ENCODE data around the gene GNB1. TPM values are rescaled to one million over a fixed set of nuclear protein-coding genes. Genes with fewer than 3 reads are reported as not detected.

The GNB1 gene
- polyA plus RNA-seq, 1 of the 3 experiments (the other 2 are of a cell fraction): 355 TPM

DNA sequence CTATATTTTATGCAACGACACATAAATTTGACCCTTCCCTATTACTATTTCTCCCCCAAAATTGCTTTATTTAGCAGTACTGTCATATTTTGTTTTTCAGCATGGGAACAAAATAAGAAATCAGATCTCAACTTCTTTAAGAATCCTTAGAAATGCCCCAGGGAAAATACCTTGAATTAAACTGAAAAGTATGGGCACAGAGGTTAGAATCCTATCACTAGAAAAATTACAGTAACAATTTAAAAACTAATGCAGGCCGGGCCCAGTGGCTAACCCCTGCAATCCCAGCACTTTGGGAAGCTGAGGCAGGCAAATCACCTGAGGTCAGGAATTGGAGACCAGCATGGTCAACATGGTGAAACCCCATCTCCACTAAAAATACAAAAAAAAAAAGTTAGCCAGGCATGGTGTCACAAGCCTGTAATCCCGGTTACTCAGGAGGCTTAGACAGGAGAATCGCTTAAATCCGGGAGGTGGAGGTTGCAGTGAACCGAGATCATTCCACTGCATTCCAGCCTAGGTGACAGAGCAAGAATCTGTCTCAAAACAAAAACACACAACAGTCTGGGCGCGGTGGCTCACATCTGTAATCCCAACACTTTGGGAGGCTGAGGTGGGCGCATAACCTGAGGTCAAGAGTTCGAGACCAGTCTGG lies 51.4 kb downstream of the GNB1 start:
- WGBS (ENCODE audit: low lambda C conversion rate): 91% methylated on average over 10 of the region's 10 CpGs
- no peak overlapping the region for H3K9ac ChIP-seq

DNA sequence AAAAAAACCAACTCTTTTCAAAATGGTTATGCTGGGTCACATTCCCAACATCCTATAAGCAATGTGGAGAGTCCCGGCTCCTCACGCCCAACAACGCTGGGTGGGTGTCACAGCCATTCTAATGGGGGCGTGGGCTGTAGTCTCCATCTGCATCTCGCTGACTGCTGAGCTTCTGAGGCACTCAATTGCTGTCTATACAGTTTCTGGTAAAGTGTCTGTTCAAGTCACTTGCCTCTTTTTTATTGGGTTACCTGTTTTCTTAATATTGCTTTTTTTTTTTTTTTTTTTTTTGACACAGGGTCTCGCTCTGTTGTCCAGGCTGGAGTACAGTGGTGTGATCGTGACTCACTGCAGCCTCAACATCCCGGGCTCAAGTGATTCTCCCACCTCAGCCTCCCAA lies 54.8 kb downstream of the GNB1 start:
- H3K4me3 ChIP-seq (ENCODE audit: low read depth in 2 of 2, low read length in 1 of 2): no peak overlapping the region
- peaks cover 100% of the 10 kb centered on the region for H3K79me2 ChIP-seq (ENCODE audit: insufficient read depth)
- TF ChIP-seq, protein P1, sequence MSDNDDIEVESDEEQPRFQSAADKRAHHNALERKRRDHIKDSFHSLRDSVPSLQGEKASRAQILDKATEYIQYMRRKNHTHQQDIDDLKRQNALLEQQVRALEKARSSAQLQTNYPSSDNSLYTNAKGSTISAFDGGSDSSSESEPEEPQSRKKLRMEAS (IDR thresholded peaks at IDR 0.05; ENCODE audit: low read depth): no peak
- TF ChIP-seq RCOR1 (IDR thresholded peaks at IDR 0.05; ENCODE audit: low read length) (no peak), RFX5 (IDR thresholded peaks at IDR 0.05; ENCODE audit: low read length) (no peak), MXI1 (IDR thresholded peaks at IDR 0.05; ENCODE audit: low read depth, low read length) (no peak), EP300 (IDR thresholded peaks at IDR 0.05; ENCODE audit: borderline replicate concordance in 1 of 2, low read depth in 1 of 2, low read length in 1 of 2) (no peak), EZH2phosphoT487 (IDR thresholded peaks at IDR 0.05; ENCODE audit: borderline replicate concordance, low read depth) (no peak), POLR2AphosphoS5 (IDR thresholded peaks at IDR 0.05; ENCODE audit: low read depth, low read length) (no peak)
- TF ChIP-seq, protein P2, sequence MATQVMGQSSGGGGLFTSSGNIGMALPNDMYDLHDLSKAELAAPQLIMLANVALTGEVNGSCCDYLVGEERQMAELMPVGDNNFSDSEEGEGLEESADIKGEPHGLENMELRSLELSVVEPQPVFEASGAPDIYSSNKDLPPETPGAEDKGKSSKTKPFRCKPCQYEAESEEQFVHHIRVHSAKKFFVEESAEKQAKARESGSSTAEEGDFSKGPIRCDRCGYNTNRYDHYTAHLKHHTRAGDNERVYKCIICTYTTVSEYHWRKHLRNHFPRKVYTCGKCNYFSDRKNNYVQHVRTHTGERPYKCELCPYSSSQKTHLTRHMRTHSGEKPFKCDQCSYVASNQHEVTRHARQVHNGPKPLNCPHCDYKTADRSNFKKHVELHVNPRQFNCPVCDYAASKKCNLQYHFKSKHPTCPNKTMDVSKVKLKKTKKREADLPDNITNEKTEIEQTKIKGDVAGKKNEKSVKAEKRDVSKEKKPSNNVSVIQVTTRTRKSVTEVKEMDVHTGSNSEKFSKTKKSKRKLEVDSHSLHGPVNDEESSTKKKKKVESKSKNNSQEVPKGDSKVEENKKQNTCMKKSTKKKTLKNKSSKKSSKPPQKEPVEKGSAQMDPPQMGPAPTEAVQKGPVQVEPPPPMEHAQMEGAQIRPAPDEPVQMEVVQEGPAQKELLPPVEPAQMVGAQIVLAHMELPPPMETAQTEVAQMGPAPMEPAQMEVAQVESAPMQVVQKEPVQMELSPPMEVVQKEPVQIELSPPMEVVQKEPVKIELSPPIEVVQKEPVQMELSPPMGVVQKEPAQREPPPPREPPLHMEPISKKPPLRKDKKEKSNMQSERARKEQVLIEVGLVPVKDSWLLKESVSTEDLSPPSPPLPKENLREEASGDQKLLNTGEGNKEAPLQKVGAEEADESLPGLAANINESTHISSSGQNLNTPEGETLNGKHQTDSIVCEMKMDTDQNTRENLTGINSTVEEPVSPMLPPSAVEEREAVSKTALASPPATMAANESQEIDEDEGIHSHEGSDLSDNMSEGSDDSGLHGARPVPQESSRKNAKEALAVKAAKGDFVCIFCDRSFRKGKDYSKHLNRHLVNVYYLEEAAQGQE (IDR thresholded peaks at IDR 0.05; ENCODE audit: low read depth, low read length): no peak
- no peak for DNase-seq
- H3K36me3 ChIP-seq (replicated peaks in 1 of 2; ENCODE audit: control insufficient read depth in 1 of 2, insufficient read depth in 2 of 2, low read length in 1 of 2): peaks cover 3 to 48% of the 10 kb centered on the region in 2 experiments
- H3K27ac ChIP-seq (ENCODE audit: low read depth in 2 of 2, low read length in 1 of 2): no peak overlapping the region
- CTCF ChIA-PET: interaction anchor here (1.5 kb wide), 1 partner anchor 15 kb away, joined by 3 read pairs; no protein-coding TSS in a partner anchor
- peaks cover 20% of the 10 kb centered on the region for H3F3A ChIP-seq (replicated peaks; ENCODE audit: insufficient read depth)
- POLR2A ChIA-PET: no interaction called here
- no peaks in the 10 kb centered on the region for H3K9me2 ChIP-seq
- H3K4me2 ChIP-seq: no peak overlapping the region
- H4K20me1 ChIP-seq (ENCODE audit: insufficient read depth): peaks cover 100% of the 10 kb centered on the region
- no peaks in the 10 kb centered on the region for H3K27me3 ChIP-seq (ENCODE audit: insufficient read depth)
- no peak overlapping the region for H2AFZ ChIP-seq (ENCODE audit: low read depth)
- H3K9ac ChIP-seq: no peak overlapping the region
- no peaks in the 10 kb centered on the region for H3K9me3 ChIP-seq
- WGBS (ENCODE audit: low lambda C conversion rate): 97% methylated on average over 8 of the region's 8 CpGs
- peaks cover 0 to 22% of the 10 kb centered on the region in 2 experiments; a peak in 2 of 4 replicates for H3K4me1 ChIP-seq (ENCODE audit: control insufficient read depth in 1 of 2, insufficient read depth in 2 of 2, low read depth in 1 of 2, low read length in 1 of 2)

More for the DNA sequence above, 51.4 kb downstream of the GNB1 start:
- no peak for DNase-seq
- no peak overlapping the region for H3K4me3 ChIP-seq (ENCODE audit: low read depth in 2 of 2, low read length in 1 of 2)
- H3K36me3 ChIP-seq (replicated peaks in 1 of 2; ENCODE audit: control insufficient read depth in 1 of 2, insufficient read depth in 2 of 2, low read length in 1 of 2): peaks cover 0 to 33% of the 10 kb centered on the region in 2 experiments
- ChIA-PET CTCF (interaction anchor here (1.2 kb wide), 1 partner anchor 9 kb away, joined by 3 read pairs; no protein-coding TSS in a partner anchor), POLR2A (no interaction called here)
- H4K20me1 ChIP-seq (ENCODE audit: insufficient read depth): peaks cover 99% of the 10 kb centered on the region
- no peaks in the 10 kb centered on the region for H3K27me3 ChIP-seq (ENCODE audit: insufficient read depth)
- no peak overlapping the region for H3K27ac ChIP-seq (ENCODE audit: low read depth in 2 of 2, low read length in 1 of 2)
- peaks cover 100% of the 10 kb centered on the region for H3K79me2 ChIP-seq (ENCODE audit: insufficient read depth)
- H3K4me1 ChIP-seq (ENCODE audit: control insufficient read depth in 1 of 2, insufficient read depth in 2 of 2, low read depth in 1 of 2, low read length in 1 of 2): peaks cover 0 to 11% of the 10 kb centered on the region in 2 experiments; a peak in 1 of 4 replicates
- no peak overlapping the region for H2AFZ ChIP-seq (ENCODE audit: low read depth)
- H3K4me2 ChIP-seq: no peak overlapping the region
- peaks cover 8% of the 10 kb centered on the region for H3F3A ChIP-seq (replicated peaks; ENCODE audit: insufficient read depth)
- TF ChIP-seq RFX5 (IDR thresholded peaks at IDR 0.05; ENCODE audit: low read length): no peak
- TF ChIP-seq, protein P3, sequence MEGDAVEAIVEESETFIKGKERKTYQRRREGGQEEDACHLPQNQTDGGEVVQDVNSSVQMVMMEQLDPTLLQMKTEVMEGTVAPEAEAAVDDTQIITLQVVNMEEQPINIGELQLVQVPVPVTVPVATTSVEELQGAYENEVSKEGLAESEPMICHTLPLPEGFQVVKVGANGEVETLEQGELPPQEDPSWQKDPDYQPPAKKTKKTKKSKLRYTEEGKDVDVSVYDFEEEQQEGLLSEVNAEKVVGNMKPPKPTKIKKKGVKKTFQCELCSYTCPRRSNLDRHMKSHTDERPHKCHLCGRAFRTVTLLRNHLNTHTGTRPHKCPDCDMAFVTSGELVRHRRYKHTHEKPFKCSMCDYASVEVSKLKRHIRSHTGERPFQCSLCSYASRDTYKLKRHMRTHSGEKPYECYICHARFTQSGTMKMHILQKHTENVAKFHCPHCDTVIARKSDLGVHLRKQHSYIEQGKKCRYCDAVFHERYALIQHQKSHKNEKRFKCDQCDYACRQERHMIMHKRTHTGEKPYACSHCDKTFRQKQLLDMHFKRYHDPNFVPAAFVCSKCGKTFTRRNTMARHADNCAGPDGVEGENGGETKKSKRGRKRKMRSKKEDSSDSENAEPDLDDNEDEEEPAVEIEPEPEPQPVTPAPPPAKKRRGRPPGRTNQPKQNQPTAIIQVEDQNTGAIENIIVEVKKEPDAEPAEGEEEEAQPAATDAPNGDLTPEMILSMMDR (IDR thresholded peaks at IDR 0.05): no peak
- no peak for TF ChIP-seq EZH2phosphoT487 (IDR thresholded peaks at IDR 0.05; ENCODE audit: borderline replicate concordance, low read depth)
- TF ChIP-seq, protein P1 (IDR thresholded peaks at IDR 0.05; ENCODE audit: low read depth): no peak
- TF ChIP-seq RAD21 (IDR thresholded peaks at IDR 0.05; ENCODE audit: low read length): no peak
- no peak for TF ChIP-seq GABPA (IDR thresholded peaks at IDR 0.05; ENCODE audit: low read depth)
- TF ChIP-seq RCOR1 (IDR thresholded peaks at IDR 0.05; ENCODE audit: low read length): no peak
- TF ChIP-seq EP300 (IDR thresholded peaks at IDR 0.05; ENCODE audit: borderline replicate concordance in 1 of 2, low read depth in 1 of 2, low read length in 1 of 2): no peak
- TF ChIP-seq MXI1 (IDR thresholded peaks at IDR 0.05; ENCODE audit: low read depth, low read length): no peak
- no peak for TF ChIP-seq NFIC (IDR thresholded peaks at IDR 0.05; ENCODE audit: borderline replicate concordance)
- no peak for TF ChIP-seq FOSL2 (IDR thresholded peaks at IDR 0.05; ENCODE audit: borderline replicate concordance, low read depth)
- no peak for TF ChIP-seq CHD2 (IDR thresholded peaks at IDR 0.05; ENCODE audit: low read length, partially characterized antibody)
- no peak for TF ChIP-seq TAF1 (IDR thresholded peaks at IDR 0.05; ENCODE audit: borderline replicate concordance, low read depth, low read length)
- TF ChIP-seq SIN3A (IDR thresholded peaks at IDR 0.05; ENCODE audit: borderline replicate concordance, low read depth, low read length): no peak
- H3K9me2 ChIP-seq: no peaks in the 10 kb centered on the region
- no peaks in the 10 kb centered on the region for H3K9me3 ChIP-seq
